Activated CD8-positive, alpha-beta T cell treated with anti-CD3 and anti-CD28 coated beads for 36 hours (primary cell): Measurements from ENCODE around the gene MRGPRX2. TPM values are rescaled to one million over a fixed set of nuclear protein-coding genes. Genes with fewer than 3 reads are reported as not detected.

ENCODE experiments used
- ATAC-seq: fragments of 200-7000 bp; cut with Tn5 transposase; one replicate; pipeline ENCODE4 v1.10.0; 2021; ENCODE audit warnings: mild to moderate bottlenecking, moderate library complexity
- CTCF ChIA-PET: fragments of 350-600 bp; sonication (Branson Sonifier 250); formaldehyde crosslinking; loops from one replicate; lab custom pipeline; 2021; ENCODE audit warnings: antibody characterized with exemption; lab: Charles Lee
- POLR2A ChIA-PET: fragments of 350-600 bp; sonication (Branson Sonifier 250); formaldehyde crosslinking; loops from one replicate; lab custom pipeline; 2021; ENCODE audit warnings: antibody characterized with exemption; lab: Charles Lee
- DNase-seq: peaks from one replicate; pipeline ENCODE4 v3.0.0-alpha.2; 2020
- H3K27ac Mint-ChIP-seq: one replicate; pipeline ENCODE4 v1.8.0; 2021; ENCODE audit warnings: mild to moderate bottlenecking, mixed read lengths
- H3K27me3 Mint-ChIP-seq: one replicate; pipeline ENCODE4 v1.8.0; 2021; ENCODE audit warnings: mixed read lengths
- H3K36me3 Mint-ChIP-seq: one replicate; pipeline ENCODE4 v1.8.0; 2021; ENCODE audit warnings: low read depth, mixed read lengths
- H3K4me1 Mint-ChIP-seq: one replicate; pipeline ENCODE4 v1.8.0; 2021; ENCODE audit warnings: low read depth, mixed read lengths
- H3K4me3 Mint-ChIP-seq: one replicate; pipeline ENCODE4 v1.8.0; 2021; ENCODE audit warnings: mild to moderate bottlenecking, moderate library complexity, mixed read lengths
- H3K9me3 Mint-ChIP-seq: one replicate; pipeline ENCODE4 v1.8.0; 2021; ENCODE audit warnings: mixed read lengths
- CTCF ChIP-seq: fragments of 200-600 bp; IDR thresholded peaks from one replicate; pipeline ENCODE4 v1.8.0; 2022; ENCODE audit warnings: antibody characterized with exemption, mild to moderate bottlenecking
- intact Hi-C: fragments of 100-400 bp; cut with micrococcal nuclease; formaldehyde crosslinking; loops from one replicate; pipeline ENCODE4 v1.10.0; 2022
- total RNA-seq, 2 experiments: library from RNA; stranded (reverse); gene quantifications; one replicate each; pipeline ENCODE4 v1.2.3, GENCODE V29; 2021

MRGPRX2 gene
- total RNA-seq, 2 experiments from 2014 or later, result not detected

GRCh38 chr11:19073454-19074415 lies 13.2 kb upstream of the MRGPRX2 start:
- H3K36me3 Mint-ChIP-seq, result no peaks in the 10 kb centered on the region
- peaks cover 3% of the 10 kb centered on the region for H3K4me1 Mint-ChIP-seq
- peaks cover 10% of the 10 kb centered on the region for H3K9me3 Mint-ChIP-seq
- no peak overlapping the region for H3K4me3 Mint-ChIP-seq
- intact Hi-C loops, result loop anchor here (5.0 kb wide), 2 partner anchors 479 to 669 kb away; no protein-coding TSS in a partner anchor
- no peak for ATAC-seq
- H3K27ac Mint-ChIP-seq, result no peak overlapping the region
- ChIA-PET POLR2A (no interaction called here), CTCF (interaction anchor here (1.4 to 5.1 kb wide), 2 partner anchors 173 to 481 kb away, joined by 4 to 50 read pairs; no protein-coding TSS in a partner anchor)
- no peak for TF ChIP-seq CTCF
- no peak for DNase-seq
- peaks cover 14% of the 10 kb centered on the region for H3K27me3 Mint-ChIP-seq

GRCh38 chr11:19072464-19072863 lies 11.9 kb upstream of the MRGPRX2 start:
- intact Hi-C loops, result loop anchor here (5.0 kb wide), 2 partner anchors 480 to 670 kb away; no protein-coding TSS in a partner anchor
- peaks cover 3% of the 10 kb centered on the region for H3K4me1 Mint-ChIP-seq
- ChIA-PET POLR2A (no interaction called here), CTCF (interaction anchor here (1.9 to 5.1 kb wide), 4 partner anchors 16 to 482 kb away, joined by 9 to 50 read pairs (median 11); no protein-coding TSS in a partner anchor)
- no peak overlapping the region for H3K27ac Mint-ChIP-seq
- H3K27me3 Mint-ChIP-seq, result peaks cover 16% of the 10 kb centered on the region
- ATAC-seq (no peak), DNase-seq (no peak)
- peaks cover 15% of the 10 kb centered on the region for H3K9me3 Mint-ChIP-seq
- no peak for TF ChIP-seq CTCF
- no peak overlapping the region for H3K4me3 Mint-ChIP-seq
- H3K36me3 Mint-ChIP-seq, result no peaks in the 10 kb centered on the region

- intact Hi-C loops, result loop anchor here (5.0 kb wide), 2 partner anchors 481 to 671 kb away; no protein-coding TSS in a partner anchor
- no peaks in the 10 kb centered on the region for H3K36me3 Mint-ChIP-seq
- peaks cover 28% of the 10 kb centered on the region for H3K27me3 Mint-ChIP-seq
- POLR2A ChIA-PET, result interaction anchor here (1.1 kb wide), 1 partner anchor 13 kb away, joined by 3 read pairs; no protein-coding TSS in a partner anchor
- H3K4me1 Mint-ChIP-seq, result peaks cover 3% of the 10 kb centered on the region
- no peak overlapping the region for H3K27ac Mint-ChIP-seq
- TF ChIP-seq CTCF, result peak; percentile 99
- DNase-seq, result peak; percentile 64
- H3K4me3 Mint-ChIP-seq, result peak overlapping the region; percentile 59
- H3K9me3 Mint-ChIP-seq, result peaks cover 15% of the 10 kb centered on the region
- CTCF ChIA-PET, result interaction anchor here (0.6 to 5.1 kb wide), 59 partner anchors 9 to 850 kb away, joined by 3 to 50 read pairs (median 3); partner anchors contain the start of genes MRGPRX2 and ZDHHC13
- ATAC-seq, result peak; percentile 94
These were observed 10.7 kb upstream of the MRGPRX2 start for GRCh38 chr11:19071255-19071654.

GRCh38 chr11:19059833-19060232 lies 684 bp downstream of the MRGPRX2 start:
- no peaks in the 10 kb centered on the region for H3K36me3 Mint-ChIP-seq
- no peaks in the 10 kb centered on the region for H3K9me3 Mint-ChIP-seq
- intact Hi-C loops, result no loop called here
- no peak for TF ChIP-seq CTCF
- CTCF ChIA-PET, result interaction anchor here (0.6 to 6.7 kb wide), 3 partner anchors 9 to 11 kb away, joined by 3 to 44 read pairs (median 3); no protein-coding TSS in a partner anchor
- ATAC-seq (no peak), DNase-seq (no peak)
- no peak overlapping the region for H3K4me3 Mint-ChIP-seq
- POLR2A ChIA-PET, result no interaction called here
- H3K4me1 Mint-ChIP-seq, result peaks cover 19% of the 10 kb centered on the region
- H3K27me3 Mint-ChIP-seq, result peaks cover 14% of the 10 kb centered on the region
- no peak overlapping the region for H3K27ac Mint-ChIP-seq
